Measurements from ENCODE around the gene SUGP1.

DNA sequence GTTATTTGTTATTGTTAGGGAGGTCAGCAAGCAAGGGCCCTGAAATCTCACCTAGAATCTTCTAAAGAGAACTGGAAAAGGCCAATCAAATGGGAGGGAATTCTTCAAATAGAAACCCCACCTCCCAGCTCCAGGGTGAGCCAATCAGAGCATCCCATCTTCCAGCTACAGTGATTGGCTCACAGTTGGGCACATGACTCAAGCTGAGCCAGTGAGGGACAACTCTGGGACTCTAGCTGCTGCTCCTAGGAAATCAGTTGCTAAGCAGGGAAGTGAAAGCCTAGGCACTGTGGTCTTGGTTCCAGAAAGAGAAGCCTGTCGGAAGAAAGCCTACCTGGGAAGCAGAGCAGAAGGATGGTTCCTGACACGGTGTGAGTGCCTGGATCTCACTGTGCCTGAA, 60.6 kb downstream of the SUGP1 start:
- TF ChIP-seq TAF1 (IDR thresholded peaks at IDR 0.05; ENCODE audit: low read depth) (no peak), POLR2AphosphoS5 (IDR thresholded peaks at IDR 0.05) (no peak), RAD21 (conservative IDR thresholded peaks at IDR 0.05) (no peak), EZH2 (IDR thresholded peaks at IDR 0.05; ENCODE audit: borderline replicate concordance, insufficient read depth, low read length, poor library complexity, severe bottlenecking) (no peak)
- TF ChIP-seq, protein P1, sequence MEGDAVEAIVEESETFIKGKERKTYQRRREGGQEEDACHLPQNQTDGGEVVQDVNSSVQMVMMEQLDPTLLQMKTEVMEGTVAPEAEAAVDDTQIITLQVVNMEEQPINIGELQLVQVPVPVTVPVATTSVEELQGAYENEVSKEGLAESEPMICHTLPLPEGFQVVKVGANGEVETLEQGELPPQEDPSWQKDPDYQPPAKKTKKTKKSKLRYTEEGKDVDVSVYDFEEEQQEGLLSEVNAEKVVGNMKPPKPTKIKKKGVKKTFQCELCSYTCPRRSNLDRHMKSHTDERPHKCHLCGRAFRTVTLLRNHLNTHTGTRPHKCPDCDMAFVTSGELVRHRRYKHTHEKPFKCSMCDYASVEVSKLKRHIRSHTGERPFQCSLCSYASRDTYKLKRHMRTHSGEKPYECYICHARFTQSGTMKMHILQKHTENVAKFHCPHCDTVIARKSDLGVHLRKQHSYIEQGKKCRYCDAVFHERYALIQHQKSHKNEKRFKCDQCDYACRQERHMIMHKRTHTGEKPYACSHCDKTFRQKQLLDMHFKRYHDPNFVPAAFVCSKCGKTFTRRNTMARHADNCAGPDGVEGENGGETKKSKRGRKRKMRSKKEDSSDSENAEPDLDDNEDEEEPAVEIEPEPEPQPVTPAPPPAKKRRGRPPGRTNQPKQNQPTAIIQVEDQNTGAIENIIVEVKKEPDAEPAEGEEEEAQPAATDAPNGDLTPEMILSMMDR (IDR thresholded peaks at IDR 0.05; ENCODE audit: poor library complexity, severe bottlenecking) = no peak

Data from neural cell (in vitro differentiated cells).